KMS-11 (cell line): ENCODE results near the gene CCKAR.

Experiments used
- H2AFZ ChIP-seq: fragments of 200-600 bp; sonication (generic); 2 replicates; pipeline ENCODE4 v1.6.1; 2016; ENCODE audit warnings: antibody characterized with exemption, mixed run types, low read depth
- H3K27ac ChIP-seq: fragments of 200-600 bp; sonication (generic); 2 replicates; pipeline ENCODE4 v1.6.1; 2016; ENCODE audit warnings: mild to moderate bottlenecking, mixed run types
- H3K27me3 ChIP-seq: fragments of 200-600 bp; sonication (generic); 2 replicates; pipeline ENCODE4 v1.6.1; 2017; ENCODE audit warnings: mild to moderate bottlenecking, low read depth, mixed run types, moderate library complexity; ENCODE audit not compliant: insufficient read depth
- H3K36me3 ChIP-seq: fragments of 200-600 bp; sonication (generic); 2 replicates; pipeline ENCODE4 v1.6.1; 2017; ENCODE audit warnings: mild to moderate bottlenecking, mixed run types; ENCODE audit not compliant: insufficient read depth
- H3K4me1 ChIP-seq: fragments of 200-600 bp; sonication (generic); 2 replicates; pipeline ENCODE4 v1.6.1; 2016; ENCODE audit warnings: mild to moderate bottlenecking, low read depth, mixed run types; ENCODE audit not compliant: poor library complexity, severe bottlenecking
- H3K4me2 ChIP-seq: fragments of 200-600 bp; sonication (generic); 2 replicates; pipeline ENCODE4 v1.7.0; 2016; ENCODE audit warnings: mild to moderate bottlenecking, mixed run types
- H3K4me3 ChIP-seq: fragments of 200-600 bp; sonication (generic); IDR thresholded peaks from 2 replicates; pipeline ENCODE4 v1.6.1; 2017; ENCODE audit warnings: low read depth, low read length, mixed read lengths; ENCODE audit not compliant: insufficient read depth
- H3K79me2 ChIP-seq: fragments of 200-600 bp; sonication (generic); 2 replicates; pipeline ENCODE4 v1.6.1; 2016; ENCODE audit warnings: low read depth, mixed run types; ENCODE audit not compliant: insufficient read depth
- H3K9ac ChIP-seq: fragments of 200-600 bp; sonication (generic); 2 replicates; pipeline ENCODE4 v1.6.1; 2016; ENCODE audit warnings: mild to moderate bottlenecking, mixed run types
- H4K20me1 ChIP-seq: fragments of 200-600 bp; sonication (generic); 2 replicates; pipeline ENCODE4 v1.6.1; 2016; ENCODE audit warnings: mild to moderate bottlenecking, mixed run types; ENCODE audit not compliant: insufficient read depth
- CTCF ChIP-seq: fragments of 200-600 bp; sonication (generic); conservative IDR thresholded peaks from 2 replicates; pipeline ENCODE4 v1.6.1; 2017; ENCODE audit warnings: low read depth, mild to moderate bottlenecking, antibody characterized with exemption, low read length, moderate library complexity, mixed read lengths

The CCKAR gene

GRCh38 chr4:26485684-26486083 is 4.6 kb downstream of the CCKAR start:
- H3K4me2 ChIP-seq, result no peak overlapping the region
- no peak overlapping the region for H3K27ac ChIP-seq
- no peaks in the 10 kb centered on the region for H4K20me1 ChIP-seq
- no peak overlapping the region for H3K9ac ChIP-seq
- TF ChIP-seq CTCF, result no peak
- no peak overlapping the region for H3K4me3 ChIP-seq
- no peaks in the 10 kb centered on the region for H3K4me1 ChIP-seq
- no peaks in the 10 kb centered on the region for H3K27me3 ChIP-seq
- H2AFZ ChIP-seq, result no peak overlapping the region
- no peaks in the 10 kb centered on the region for H3K36me3 ChIP-seq
- no peaks in the 10 kb centered on the region for H3K79me2 ChIP-seq

GRCh38 chr4:26484516-26484915 is 5.8 kb downstream of the CCKAR start:
- H3K4me1 ChIP-seq, result no peaks in the 10 kb centered on the region

GRCh38 chr4:26484032-26484515 is 6.2 kb downstream of the CCKAR start:
- Histone ChIP-seq H3K27ac (no peak overlapping the region), H2AFZ (no peak overlapping the region), H3K4me1 (no peaks in the 10 kb centered on the region), H3K4me2 (no peak overlapping the region), H3K36me3 (no peaks in the 10 kb centered on the region), H3K27me3 (no peaks in the 10 kb centered on the region), H4K20me1 (no peaks in the 10 kb centered on the region), H3K79me2 (no peaks in the 10 kb centered on the region), H3K4me3 (no peak overlapping the region), H3K9ac (no peak overlapping the region)
- TF ChIP-seq CTCF, result no peak

More at GRCh38 chr4:26484516-26484915, 5.8 kb downstream of the CCKAR start:
- Histone ChIP-seq H2AFZ (no peak overlapping the region), H4K20me1 (no peaks in the 10 kb centered on the region), H3K79me2 (no peaks in the 10 kb centered on the region), H3K9ac (no peak overlapping the region), H3K36me3 (no peaks in the 10 kb centered on the region), H3K27me3 (no peaks in the 10 kb centered on the region), H3K4me3 (no peak overlapping the region), H3K27ac (no peak overlapping the region), H3K4me2 (no peak overlapping the region)
- no peak for TF ChIP-seq CTCF

DNA sequence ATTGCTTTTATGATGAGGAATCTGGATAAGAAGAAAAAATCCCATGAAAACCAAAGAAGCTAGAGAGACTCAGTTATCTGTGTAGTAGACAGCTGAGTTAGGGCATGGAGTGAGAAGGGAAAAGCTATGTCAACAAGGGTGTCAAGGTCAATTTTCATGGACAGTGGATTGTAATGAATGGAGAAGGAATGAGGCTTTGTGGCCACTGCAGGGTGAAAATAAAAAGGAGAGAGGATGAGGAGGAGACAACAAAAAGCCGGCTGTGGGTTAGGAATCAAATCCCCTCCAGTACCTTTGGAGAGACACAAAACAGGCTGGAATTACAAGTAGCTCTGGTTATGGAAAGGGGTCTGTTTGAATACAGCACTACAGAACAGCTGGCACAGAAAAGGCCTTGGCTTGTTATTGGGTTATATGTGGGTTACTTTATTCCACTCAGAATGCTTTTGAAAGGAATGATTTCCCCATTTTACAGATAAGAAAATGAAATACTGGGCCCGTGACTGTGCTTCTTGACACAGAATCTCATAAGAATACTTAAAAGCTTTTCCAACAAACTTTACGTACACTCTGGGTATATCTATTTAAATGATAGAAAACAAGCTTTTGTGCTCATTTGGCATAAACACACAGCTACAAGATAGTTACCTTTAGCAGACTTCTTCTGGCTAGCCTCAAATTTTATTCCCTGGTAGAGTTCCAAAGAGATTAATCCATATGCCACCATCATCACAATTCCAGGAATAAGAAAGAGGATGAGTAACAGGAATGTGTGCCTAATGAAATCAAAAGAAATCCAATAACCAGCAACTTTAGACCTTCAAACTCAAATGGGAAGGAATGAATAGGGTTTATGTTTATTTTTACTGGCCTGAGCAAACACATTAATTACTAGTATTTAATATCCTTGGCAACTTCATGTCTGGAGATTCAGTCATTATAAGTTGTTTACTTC is 7.5 kb downstream of the CCKAR start:
- Histone ChIP-seq H3K79me2 (no peaks in the 10 kb centered on the region), H3K36me3 (no peaks in the 10 kb centered on the region), H3K9ac (no peak overlapping the region), H3K27ac (no peak overlapping the region), H3K4me2 (no peak overlapping the region), H3K27me3 (no peaks in the 10 kb centered on the region), H2AFZ (no peak overlapping the region), H3K4me3 (no peak overlapping the region), H3K4me1 (no peaks in the 10 kb centered on the region), H4K20me1 (no peaks in the 10 kb centered on the region)
- no peak for TF ChIP-seq CTCF
